GM10248 (cell line): Measurements from ENCODE around the gene EML6.

Experiments
- CTCF ChIA-PET: fragments of 300-600 bp; sonication (Branson Sonifier 250); formaldehyde crosslinking; extraction: SDS; loops from one replicate; lab custom pipeline; 2021; ENCODE audit warnings: antibody characterized with exemption; lab: Yijun Ruan, JAX
- POLR2A ChIA-PET: fragments of 350-650 bp; sonication (Branson Sonifier 250); formaldehyde crosslinking; extraction: SDS; loops from one replicate; lab custom pipeline; 2020; ENCODE audit warnings: antibody characterized with exemption; lab: Yijun Ruan, JAX
- DNase-seq: peaks from one replicate; pipeline ENCODE4 v3.0.0; 2012; ENCODE audit errors: extremely low spot score
- TF ChIP-seq, protein P1 (sequence below): IDR thresholded peaks from 2 replicates; pipeline ENCODE4 v1.5.1; 2012; ENCODE audit warnings: mild to moderate bottlenecking, low read depth; ENCODE audit errors: extremely low read depth, missing control alignments, control extremely low read depth

EML6 gene

DNA sequence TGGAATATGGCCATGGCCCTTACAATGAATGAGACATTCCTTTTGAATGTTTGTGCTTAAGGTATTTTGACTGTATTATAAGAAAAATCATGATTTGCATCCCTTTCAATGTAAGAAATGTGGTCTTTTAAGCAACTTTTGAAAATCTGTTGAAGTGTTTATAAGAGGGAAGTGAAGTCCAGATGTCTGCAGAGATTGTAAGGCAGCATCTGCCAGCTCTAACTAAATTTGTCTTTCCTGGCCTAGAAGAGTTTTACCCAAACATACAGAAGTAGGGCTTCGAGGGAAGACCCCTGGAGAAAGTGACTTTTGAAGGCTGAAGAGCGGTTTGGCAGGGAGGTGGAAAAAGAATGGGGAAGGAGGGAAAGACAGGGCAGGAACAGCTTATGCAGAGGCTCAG is 12.2 kb downstream of the EML6 start:
- DNase-seq = no peak
- CTCF ChIA-PET = no interaction called here
- TF ChIP-seq, protein P1, sequence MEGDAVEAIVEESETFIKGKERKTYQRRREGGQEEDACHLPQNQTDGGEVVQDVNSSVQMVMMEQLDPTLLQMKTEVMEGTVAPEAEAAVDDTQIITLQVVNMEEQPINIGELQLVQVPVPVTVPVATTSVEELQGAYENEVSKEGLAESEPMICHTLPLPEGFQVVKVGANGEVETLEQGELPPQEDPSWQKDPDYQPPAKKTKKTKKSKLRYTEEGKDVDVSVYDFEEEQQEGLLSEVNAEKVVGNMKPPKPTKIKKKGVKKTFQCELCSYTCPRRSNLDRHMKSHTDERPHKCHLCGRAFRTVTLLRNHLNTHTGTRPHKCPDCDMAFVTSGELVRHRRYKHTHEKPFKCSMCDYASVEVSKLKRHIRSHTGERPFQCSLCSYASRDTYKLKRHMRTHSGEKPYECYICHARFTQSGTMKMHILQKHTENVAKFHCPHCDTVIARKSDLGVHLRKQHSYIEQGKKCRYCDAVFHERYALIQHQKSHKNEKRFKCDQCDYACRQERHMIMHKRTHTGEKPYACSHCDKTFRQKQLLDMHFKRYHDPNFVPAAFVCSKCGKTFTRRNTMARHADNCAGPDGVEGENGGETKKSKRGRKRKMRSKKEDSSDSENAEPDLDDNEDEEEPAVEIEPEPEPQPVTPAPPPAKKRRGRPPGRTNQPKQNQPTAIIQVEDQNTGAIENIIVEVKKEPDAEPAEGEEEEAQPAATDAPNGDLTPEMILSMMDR = no peak
- POLR2A ChIA-PET = no interaction called here

DNA sequence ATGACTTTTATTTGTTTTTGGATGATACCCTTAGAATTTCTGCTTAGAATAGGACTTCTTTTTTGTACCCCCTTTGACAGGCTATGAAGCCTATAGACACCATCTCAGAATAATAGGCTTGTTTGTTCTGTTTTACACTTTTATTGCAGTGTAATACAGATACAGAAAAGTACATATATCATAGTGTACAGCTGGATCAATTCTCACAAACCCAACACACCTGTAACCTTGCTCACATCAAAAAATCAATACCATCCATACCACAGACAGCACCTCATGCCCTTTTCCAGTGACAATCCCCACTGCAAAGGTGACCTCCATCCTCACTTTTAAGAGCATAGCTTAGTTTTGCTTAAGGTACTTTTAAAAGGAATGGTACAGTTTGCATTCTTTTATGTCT is 14.8 kb downstream of the EML6 start:
- DNase-seq = no peak
- TF ChIP-seq, protein P1 = no peak
- POLR2A ChIA-PET = no interaction called here
- CTCF ChIA-PET = no interaction called here

DNA sequence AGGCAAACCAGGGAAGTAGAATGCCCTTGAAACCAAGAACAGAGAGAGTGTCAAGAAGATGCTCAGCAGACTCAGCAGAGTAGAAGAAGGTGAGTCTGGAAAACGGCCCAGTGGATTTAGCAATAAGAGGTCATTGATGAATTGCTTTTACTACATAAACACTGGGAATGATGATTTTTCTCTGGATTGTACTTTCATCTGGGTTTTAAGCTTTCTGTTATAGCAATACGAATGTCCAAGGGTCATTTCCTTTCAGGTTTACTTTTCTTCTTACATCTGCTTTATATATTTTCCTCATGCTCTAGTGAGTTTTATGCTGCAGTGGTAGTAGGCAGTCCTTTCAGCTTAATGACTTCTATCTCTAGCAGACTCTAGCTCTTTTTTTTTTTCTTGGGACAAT is 16.9 kb downstream of the EML6 start:
- TF ChIP-seq, protein P1 = no peak

DNA sequence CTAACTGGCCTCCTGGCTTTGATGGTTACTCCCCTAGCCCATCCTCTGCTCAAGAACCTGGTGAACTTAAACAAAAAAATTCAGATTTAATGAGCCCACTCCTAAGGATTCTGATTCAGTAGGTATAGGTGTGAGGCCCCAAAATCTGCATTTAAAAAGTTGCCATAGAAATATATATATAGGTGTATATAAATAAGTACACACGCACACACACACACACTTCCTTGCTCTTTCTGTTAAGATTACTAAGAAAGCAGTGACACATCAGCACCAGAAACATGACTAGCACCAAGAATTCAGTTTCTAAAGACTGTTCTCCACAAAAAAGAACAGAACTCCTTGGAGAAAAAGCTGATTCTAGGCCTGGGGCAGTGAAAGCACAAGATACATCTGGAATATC is 17.8 kb downstream of the EML6 start:
- POLR2A ChIA-PET = no interaction called here
- TF ChIP-seq, protein P1 = no peak
- CTCF ChIA-PET = interaction anchor here (1.0 to 1.4 kb wide), 3 partner anchors 8 to 97 kb away, joined by 3 read pairs; no protein-coding TSS in a partner anchor
- DNase-seq = no peak

More for the DNA sequence above, 16.9 kb downstream of the EML6 start:
- CTCF ChIA-PET = interaction anchor here (1.3 kb wide), 1 partner anchor 9 kb away, joined by 3 read pairs; no protein-coding TSS in a partner anchor
- POLR2A ChIA-PET = no interaction called here
- DNase-seq = no peak

DNA sequence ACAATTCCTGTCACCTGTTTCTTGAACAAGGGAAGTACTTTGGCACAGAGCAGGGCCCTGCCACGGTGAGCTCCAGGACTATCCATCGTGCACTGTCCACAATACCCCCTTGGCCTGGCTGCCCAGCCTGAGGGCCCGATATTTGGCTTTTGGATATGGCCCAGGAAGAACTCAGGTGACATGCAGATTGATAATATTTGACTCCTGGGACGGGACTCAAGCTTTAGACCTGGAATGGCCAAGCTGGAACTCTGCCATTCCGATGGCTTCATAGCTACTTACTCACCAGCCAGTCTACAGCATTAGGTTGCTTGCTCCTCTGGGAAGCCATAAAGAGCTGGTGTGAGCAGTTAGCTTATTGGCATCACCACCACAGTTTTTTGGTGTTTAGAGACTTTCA is 26.6 kb downstream of the EML6 start:
- ChIA-PET CTCF (interaction anchor here (1.1 to 2.0 kb wide), 7 partner anchors 9 to 111 kb away, joined by 3 to 6 read pairs (median 3); partner anchors contain the start of gene EML6), POLR2A (no interaction called here)
- no peak for DNase-seq
- TF ChIP-seq, protein P1 = no peak

DNA sequence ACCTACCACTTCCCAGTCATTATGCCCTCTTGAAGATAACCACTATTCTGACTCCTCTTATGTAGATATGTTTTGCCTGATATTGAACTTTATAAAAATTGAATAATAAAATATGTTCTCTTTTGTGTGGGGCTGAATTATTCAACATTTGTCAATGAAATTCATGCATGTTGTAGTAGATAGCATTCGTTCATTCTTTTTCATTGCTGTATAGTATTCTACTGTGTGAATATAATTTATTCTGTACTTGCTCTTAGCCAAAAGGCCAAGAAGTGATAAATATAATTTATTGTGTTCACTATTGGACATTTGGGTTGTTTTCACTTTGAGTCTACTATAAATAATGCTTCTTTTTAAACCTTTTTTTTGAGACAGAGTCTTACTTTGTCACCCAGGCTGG is 29.0 kb downstream of the EML6 start:
- no peak for DNase-seq
- TF ChIP-seq, protein P1 = no peak
- POLR2A ChIA-PET = no interaction called here
- CTCF ChIA-PET = no interaction called here
